ENCODE data around the gene TBC1D5. TPM values are rescaled to one million over a fixed set of nuclear protein-coding genes. Genes with fewer than 3 reads are reported as not detected.
"Not testable (repeated sequence)": the region's sequence is repeated elsewhere in the genome, so short reads cannot be mapped to it uniquely, and the experiment has no call there.

TBC1D5 gene
- total and polyA plus RNA-seq, 2 donors (not counting 1 experiment from before 2014, with no cell fraction given): 22.6 to 111 TPM

- no peak overlapping the region for H3K27ac Mint-ChIP-seq
- H3K4me3 Mint-ChIP-seq: no peak overlapping the region
- Histone ChIP-seq H3K9ac (ENCODE audit: low read length) (no peak overlapping the region), H4K20me1 (ENCODE audit: control insufficient read depth, insufficient read depth, low read length, poor library complexity, severe bottlenecking) (no peaks in the 10 kb centered on the region), H3K4me3 (ENCODE audit: control extremely low read depth in 1 of 5, extremely low read depth in 1 of 5, insufficient read depth in 1 of 5, low read depth in 2 of 5, low read length in 4 of 5) (no peak overlapping the region), H3K9me3 (ENCODE audit: control extremely low read depth in 1 of 3, control insufficient read depth in 2 of 3, insufficient read depth in 1 of 3, low read length in 2 of 3) (peaks cover 0 to 9% (median 0%) of the 10 kb centered on the region in 3 donors), H3K4me2 (replicated peaks; ENCODE audit: low read depth, low read length, poor library complexity, severe bottlenecking) (no peak overlapping the region), H3K27ac (ENCODE audit: low read length in 2 of 2) (no peak overlapping the region), H2AFZ (ENCODE audit: insufficient read depth, low read depth, low read length, poor library complexity, severe bottlenecking) (no peak overlapping the region), H3K4me1 (ENCODE audit: control insufficient read depth in 2 of 2, insufficient read depth in 2 of 2, low read length in 2 of 2) (peaks cover 8 to 9% of the 10 kb centered on the region in 2 donors), H3K36me3 (replicated peaks in 1 of 2; ENCODE audit: control extremely low read depth in 1 of 2, control insufficient read depth in 1 of 2, extremely low read depth in 1 of 2, insufficient read depth in 2 of 2, low read length in 1 of 2) (no peaks in the 10 kb centered on the region), H3K79me2 (ENCODE audit: control insufficient read depth, insufficient read depth, low read length) (no peaks in the 10 kb centered on the region), H3K27me3 (replicated peaks in 1 of 4; ENCODE audit: control extremely low read depth in 1 of 4, control insufficient read depth in 3 of 4, insufficient read depth in 4 of 4, low read length in 3 of 4) (no peaks in the 10 kb centered on the region)
- no peaks in the 10 kb centered on the region for H3K9me3 Mint-ChIP-seq (ENCODE audit: insufficient read depth)
- TF ChIP-seq CTCF (IDR thresholded peaks at IDR 0.05): no peak
- TF ChIP-seq EZH2 (IDR thresholded peaks at IDR 0.05; ENCODE audit: borderline replicate concordance, insufficient read depth, low read depth, low read length, poor library complexity, severe bottlenecking): no peak
- peaks cover 18% of the 10 kb centered on the region for H3K4me1 Mint-ChIP-seq
- intact Hi-C loops (cut with micrococcal nuclease): no loop called here
- ATAC-seq (ENCODE audit: low read depth) (no peak), DNase-seq (no peak)
- 80% methylated on average over 8 of the region's 8 CpGs for WGBS (ENCODE audit: insufficient coverage)
- ChIA-PET CTCF (no interaction called here), POLR2A (no interaction called here)
- H3K27me3 Mint-ChIP-seq: peaks cover 3% of the 10 kb centered on the region
Observed at GRCh38 chr3:17775073-17775472, 32.6 kb upstream of the TBC1D5 start.

- 25% methylated on average over 9 of the region's 10 CpGs for WGBS (ENCODE audit: insufficient coverage)
- Mint-ChIP-seq H3K4me3 (peak overlapping the region; percentile 30), H3K4me1 (peaks cover 11% of the 10 kb centered on the region)
- H3K27ac Mint-ChIP-seq; H3K36me3 ChIP-seq (replicated peaks in 1 of 2; ENCODE audit: control extremely low read depth in 1 of 2, control insufficient read depth in 1 of 2, extremely low read depth in 1 of 2, insufficient read depth in 2 of 2, low read length in 1 of 2); H3K27me3 Mint-ChIP-seq; ATAC-seq (ENCODE audit: low read depth); DNase-seq; POLR2A ChIA-PET; H3K9me3 Mint-ChIP-seq (ENCODE audit: insufficient read depth); H3K4me2 ChIP-seq (replicated peaks; ENCODE audit: low read depth, low read length, poor library complexity, severe bottlenecking); H3K27me3 ChIP-seq (replicated peaks in 1 of 4; ENCODE audit: control extremely low read depth in 1 of 4, control insufficient read depth in 3 of 4, insufficient read depth in 4 of 4, low read length in 3 of 4); H3K4me3 ChIP-seq (ENCODE audit: control extremely low read depth in 1 of 5, extremely low read depth in 1 of 5, insufficient read depth in 1 of 5, low read depth in 2 of 5, low read length in 4 of 5); H3K4me1 ChIP-seq (ENCODE audit: control insufficient read depth in 2 of 2, insufficient read depth in 2 of 2, low read length in 2 of 2); intact Hi-C loops (cut with micrococcal nuclease); H3K27ac ChIP-seq (ENCODE audit: low read length in 2 of 2); H3K79me2 ChIP-seq (ENCODE audit: control insufficient read depth, insufficient read depth, low read length); H3K9me3 ChIP-seq (ENCODE audit: control extremely low read depth in 1 of 3, control insufficient read depth in 2 of 3, insufficient read depth in 1 of 3, low read length in 2 of 3); H4K20me1 ChIP-seq (ENCODE audit: control insufficient read depth, insufficient read depth, low read length, poor library complexity, severe bottlenecking); H3K9ac ChIP-seq (ENCODE audit: low read length); CTCF ChIA-PET; H2AFZ ChIP-seq (ENCODE audit: insufficient read depth, low read depth, low read length, poor library complexity, severe bottlenecking): not testable (repeated sequence)
Observed at GRCh38 chr3:17774180-17774910, 31.9 kb upstream of the TBC1D5 start.

Data from B cell (primary cell).